ENCODE data around the gene LMNB1. TPM values are rescaled to one million over a fixed set of nuclear protein-coding genes. Genes with fewer than 3 reads are reported as not detected.

The LMNB1 gene
- total and polyA plus RNA-seq, 2 of the 13 experiments (the other 11 are each of a cell fraction or from before 2014, with no cell fraction given): 12.5 to 159 TPM

GRCh38 chr5:126777257-126777974, 480 bp downstream of the LMNB1 start:
- peaks cover 47% of the 10 kb centered on the region for H3K79me2 ChIP-seq (ENCODE audit: insufficient read depth, low read length)
- H3K4me2 ChIP-seq (ENCODE audit: low read depth, low read length): peak overlapping the region; percentile 93
- H3K27me3 ChIP-seq (ENCODE audit: control insufficient read depth in 1 of 2, insufficient read depth in 2 of 2, low read length in 2 of 2): no peaks in the 10 kb centered on the region; a peak in 1 of 5 replicates
- H3K9ac ChIP-seq (ENCODE audit: insufficient read depth, low read depth, low read length): peak overlapping the region; percentile 95
- DNase-seq (ENCODE audit: low spot score) (peak; percentile 9), ATAC-seq (peak; percentile 47), FAIRE-seq (no peak)
- peaks cover 37% of the 10 kb centered on the region for H3K4me1 ChIP-seq (ENCODE audit: insufficient read depth, low read length)
- POLR2A ChIA-PET: interaction anchor here (1.0 to 2.6 kb wide), 12 partner anchors 8 to 295 kb away, joined by 3 to 12 read pairs (median 5); partner anchors contain the start of genes ALDH7A1, C5orf63 and PHAX
- in situ Hi-C loops (cut with HindIII; ENCODE audit: extremely low pct_ligation_motif_present, low pct_unique_long_range_greater_than_20kb) (loop anchor here (5.0 to 25.0 kb wide), 2 partner anchors 100 to 440 kb away; no protein-coding TSS in a partner anchor), intact Hi-C loops (cut with micrococcal nuclease; ENCODE audit: unreplicated experiment) (loop anchor here (5.0 to 10.0 kb wide), 2 partner anchors 180 to 413 kb away; partner anchors contain the start of gene ALDH7A1)
- peaks cover 13% of the 10 kb centered on the region for H4K20me1 ChIP-seq (ENCODE audit: insufficient read depth, low read length)
- H3K9me3 ChIP-seq (ENCODE audit: low read length): no peaks in the 10 kb centered on the region
- WGBS (ENCODE audit: low lambda C conversion rate): no CpG with 5 or more reads among the region's 93 CpGs
- BruUV-seq (replicated peaks): TSS peak; percentile 75
- peaks cover 0 to 5% of the 10 kb centered on the region in 2 experiments; a peak in 1 of 5 replicates for H3K36me3 ChIP-seq (replicated peaks in 1 of 2; ENCODE audit: control insufficient read depth in 1 of 2, insufficient read depth in 2 of 2, low read length in 2 of 2)
- CTCF ChIA-PET (ENCODE audit: low intra/inter-chr PET ratio, low total read pairs): no interaction called here
- H3K4me3 ChIP-seq (replicated peaks in 1 of 3; ENCODE audit: insufficient read depth in 1 of 3, low read depth in 2 of 3, low read length in 3 of 3): peak overlapping the region; percentile 88 to 97 (median 91)
- H3K27ac ChIP-seq (ENCODE audit: extremely low read length, insufficient read depth, low read length): peak overlapping the region; percentile 95
- no peak overlapping the region for H2AFZ ChIP-seq (ENCODE audit: low read length)
- TF ChIP-seq ZNF574 (CRISPR knock-in tag; IDR thresholded peaks at IDR 0.05) (peak; percentile 1; the same call in 1 of the 2 replicates), NKX3-1 (CRISPR knock-in tag; IDR thresholded peaks at IDR 0.05) (no peak), AKNA (CRISPR knock-in tag; IDR thresholded peaks at IDR 0.05; ENCODE audit: borderline replicate concordance) (no peak), CSRNP1 (CRISPR knock-in tag; IDR thresholded peaks at IDR 0.05) (0 out of 2 replicates have a peak, but pooled peaks have one; percentile 34), SSRP1 (CRISPR knock-in tag; IDR thresholded peaks at IDR 0.05) (no peak), ZMYM4 (CRISPR knock-in tag; IDR thresholded peaks at IDR 0.05) (0 out of 2 replicates have a peak, but pooled peaks have one; percentile 4), MXD3 (CRISPR knock-in tag; IDR thresholded peaks at IDR 0.05) (peak; percentile 15; the same call in 1 of the 2 replicates), ZNF572 (CRISPR knock-in tag; IDR thresholded peaks at IDR 0.05) (no peak), TARDBP (CRISPR knock-in tag; IDR thresholded peaks at IDR 0.05) (0 out of 2 replicates have a peak, but pooled peaks have one; percentile 22), HNRNPUL1 (IDR thresholded peaks at IDR 0.05; ENCODE audit: low read depth, low read length) (no peak), ZNF777 (CRISPR knock-in tag; IDR thresholded peaks at IDR 0.05) (peak; percentile 79), ISL2 (CRISPR knock-in tag; IDR thresholded peaks at IDR 0.05) (no peak), CHCHD3 (CRISPR knock-in tag; IDR thresholded peaks at IDR 0.05) (peak; percentile 32; the same call in 1 of the 2 replicates)
